ENCODE data around the gene GCG. TPM values are rescaled to one million over a fixed set of nuclear protein-coding genes. Genes with fewer than 3 reads are reported as not detected.

The GCG gene
- total and polyA plus RNA-seq, 7 donors, result 9.0 to 26.6 (median 10.6) TPM; not detected in 4

DNA sequence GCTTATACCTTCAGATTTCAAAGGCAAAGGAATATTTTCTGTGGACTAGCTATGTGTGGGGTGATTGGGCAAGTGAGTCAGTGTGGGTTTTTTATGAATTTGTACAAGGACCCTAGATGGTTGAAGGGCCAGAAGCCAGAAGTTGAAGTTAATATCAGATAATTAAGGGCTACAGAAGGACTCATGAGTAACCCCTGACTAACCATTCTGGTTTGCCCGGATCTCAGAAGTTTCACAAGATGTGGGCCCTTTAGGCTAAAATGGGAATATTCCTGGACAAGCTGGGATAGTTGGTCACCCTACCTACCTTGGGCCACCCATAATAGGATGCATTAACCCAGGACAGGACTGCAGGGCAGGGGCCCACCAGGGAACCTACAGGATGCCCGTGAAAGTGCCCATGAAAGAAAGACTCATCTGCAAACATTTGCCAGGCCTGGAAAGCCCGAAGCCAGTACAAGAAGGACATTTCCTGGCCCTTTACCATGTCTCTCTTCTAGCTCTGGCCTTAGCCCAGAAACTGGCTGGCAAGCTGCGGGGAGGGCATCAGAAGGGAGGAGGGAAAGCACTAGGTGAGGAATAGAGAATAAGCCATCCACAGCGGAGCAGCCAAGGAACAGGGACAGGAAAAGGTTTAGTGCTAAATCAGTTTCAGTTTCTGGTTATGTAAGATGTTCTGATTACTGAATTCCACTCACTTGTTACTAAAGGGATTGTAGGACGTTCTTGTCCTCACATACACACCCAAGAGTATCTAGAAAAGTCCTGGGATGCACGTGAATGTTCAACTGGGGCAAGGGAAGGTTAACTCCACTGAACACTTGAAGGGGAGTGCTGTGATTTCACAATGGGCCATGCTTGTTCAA lies 33.6 kb downstream of the GCG start:
- H3K4me3 ChIP-seq, result no peak overlapping the region
- WGBS, 2 donors, result 55 to 77% methylated on average over 7 of the region's 7 CpGs
- no peaks in the 10 kb centered on the region for H3K36me3 ChIP-seq
- peaks cover 0 to 12% (median 3%) of the 10 kb centered on the region in 4 donors for H3K4me1 ChIP-seq
- peak; percentile 69 for DNase-seq
- H3K27me3 ChIP-seq, result no peaks in the 10 kb centered on the region
- intact Hi-C loops (cut with DNase I), result no loop called here
- H3K27ac ChIP-seq, result peak overlapping the region in 2 of 4 donors; percentile 33 to 49
- no peaks in the 10 kb centered on the region for H3K9me3 ChIP-seq
- TF ChIP-seq POLR2AphosphoS5 (IDR thresholded peaks at IDR 0.05), result no peak
- TF ChIP-seq POLR2A (IDR thresholded peaks at IDR 0.05), result no peak
- TF ChIP-seq, protein P1, sequence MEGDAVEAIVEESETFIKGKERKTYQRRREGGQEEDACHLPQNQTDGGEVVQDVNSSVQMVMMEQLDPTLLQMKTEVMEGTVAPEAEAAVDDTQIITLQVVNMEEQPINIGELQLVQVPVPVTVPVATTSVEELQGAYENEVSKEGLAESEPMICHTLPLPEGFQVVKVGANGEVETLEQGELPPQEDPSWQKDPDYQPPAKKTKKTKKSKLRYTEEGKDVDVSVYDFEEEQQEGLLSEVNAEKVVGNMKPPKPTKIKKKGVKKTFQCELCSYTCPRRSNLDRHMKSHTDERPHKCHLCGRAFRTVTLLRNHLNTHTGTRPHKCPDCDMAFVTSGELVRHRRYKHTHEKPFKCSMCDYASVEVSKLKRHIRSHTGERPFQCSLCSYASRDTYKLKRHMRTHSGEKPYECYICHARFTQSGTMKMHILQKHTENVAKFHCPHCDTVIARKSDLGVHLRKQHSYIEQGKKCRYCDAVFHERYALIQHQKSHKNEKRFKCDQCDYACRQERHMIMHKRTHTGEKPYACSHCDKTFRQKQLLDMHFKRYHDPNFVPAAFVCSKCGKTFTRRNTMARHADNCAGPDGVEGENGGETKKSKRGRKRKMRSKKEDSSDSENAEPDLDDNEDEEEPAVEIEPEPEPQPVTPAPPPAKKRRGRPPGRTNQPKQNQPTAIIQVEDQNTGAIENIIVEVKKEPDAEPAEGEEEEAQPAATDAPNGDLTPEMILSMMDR (IDR thresholded peaks at IDR 0.05), result no peak
- TF ChIP-seq EP300 (IDR thresholded peaks at IDR 0.05), result no peak

DNA sequence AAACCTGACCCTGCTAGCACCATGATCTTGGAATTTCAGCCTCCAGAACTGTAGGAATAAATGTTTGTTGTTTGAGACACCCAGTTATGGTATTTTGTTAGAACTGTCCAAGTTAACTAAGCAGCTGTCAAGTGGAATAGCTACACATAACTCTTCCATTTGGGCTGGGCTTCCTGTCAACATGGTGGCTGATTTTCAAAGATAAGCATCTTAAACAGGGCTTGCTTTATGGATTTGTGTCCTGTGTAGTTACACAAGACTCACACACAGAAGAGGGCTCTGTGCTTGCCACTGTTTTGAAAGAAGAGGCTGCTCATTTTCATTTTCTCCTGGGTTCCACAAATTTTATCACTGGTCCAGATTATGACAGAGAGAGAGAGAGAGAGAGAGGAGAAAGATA lies 35.7 kb downstream of the GCG start:
- Histone ChIP-seq H3K9me3 (no peaks in the 10 kb centered on the region), H3K36me3 (no peaks in the 10 kb centered on the region), H3K27me3 (no peaks in the 10 kb centered on the region), H3K4me1 (peaks cover 0 to 12% (median 3%) of the 10 kb centered on the region in 4 donors), H3K4me3 (no peak overlapping the region), H3K27ac (no peak overlapping the region)
- TF ChIP-seq, protein P1 (IDR thresholded peaks at IDR 0.05), result no peak
- TF ChIP-seq POLR2AphosphoS5 (IDR thresholded peaks at IDR 0.05) (no peak), POLR2A (IDR thresholded peaks at IDR 0.05) (no peak), EP300 (IDR thresholded peaks at IDR 0.05) (no peak)
- DNase-seq, result no peak
- intact Hi-C loops (cut with DNase I), result no loop called here

DNA sequence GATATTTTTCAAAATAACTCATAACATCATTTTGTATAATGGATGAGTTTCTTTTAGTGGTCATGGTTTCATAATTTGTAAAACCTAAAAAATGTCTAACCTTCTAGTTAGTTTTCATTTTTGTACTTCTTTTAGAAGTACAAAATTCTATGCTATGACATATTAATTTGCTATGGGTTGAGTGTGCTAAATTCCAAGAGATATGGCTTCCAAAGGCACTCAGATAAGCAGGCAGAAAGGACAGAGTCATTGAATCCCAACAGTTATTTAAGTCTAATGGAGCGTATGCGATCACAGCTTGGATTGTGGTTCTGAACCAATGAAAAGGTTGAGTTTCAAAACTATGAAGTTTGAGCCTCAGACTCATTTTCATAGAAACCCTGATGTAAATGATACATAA lies 37.0 kb downstream of the GCG start:
- no peak for DNase-seq
- intact Hi-C loops (cut with DNase I), result no loop called here
- no peak for TF ChIP-seq POLR2A (IDR thresholded peaks at IDR 0.05)
- TF ChIP-seq POLR2AphosphoS5 (IDR thresholded peaks at IDR 0.05), result no peak
- no peak for TF ChIP-seq EP300 (IDR thresholded peaks at IDR 0.05)
- 99% methylated on average over 2 of the region's 2 CpGs for WGBS, 2 donors
- H3K36me3 ChIP-seq, result no peaks in the 10 kb centered on the region
- no peak overlapping the region for H3K4me3 ChIP-seq
- H3K9me3 ChIP-seq, result no peaks in the 10 kb centered on the region
- H3K27me3 ChIP-seq, result no peaks in the 10 kb centered on the region
- H3K4me1 ChIP-seq, result peaks cover 0 to 12% (median 3%) of the 10 kb centered on the region in 4 donors
- no peak overlapping the region for H3K27ac ChIP-seq

DNA sequence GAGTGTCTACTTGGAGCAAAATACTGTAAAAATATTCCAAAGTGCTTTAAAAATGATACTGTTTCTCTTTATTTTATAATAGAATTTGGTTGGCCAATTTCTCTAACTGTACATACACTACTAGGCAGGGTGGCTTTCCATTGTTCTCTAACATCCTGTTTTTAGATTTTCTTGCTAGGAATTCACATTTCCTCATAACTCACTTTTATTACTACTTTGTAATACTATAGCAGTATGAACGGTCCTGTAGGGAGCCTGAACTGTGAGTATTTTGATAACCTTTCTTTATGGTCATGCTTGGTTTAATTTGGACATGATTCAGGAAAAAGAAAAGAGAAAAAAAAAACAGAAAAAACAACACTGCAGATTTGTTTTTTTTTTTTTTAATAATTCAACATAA lies 37.8 kb downstream of the GCG start:
- no peaks in the 10 kb centered on the region for H3K9me3 ChIP-seq
- TF ChIP-seq POLR2A (IDR thresholded peaks at IDR 0.05), result no peak
- TF ChIP-seq, protein P1 (IDR thresholded peaks at IDR 0.05), result no peak
- no peak for TF ChIP-seq EP300 (IDR thresholded peaks at IDR 0.05)
- TF ChIP-seq POLR2AphosphoS5 (IDR thresholded peaks at IDR 0.05), result no peak
- 7 to 29% methylated on average over 1 of the region's 1 CpG for WGBS, 2 donors
- H3K27ac ChIP-seq, result no peak overlapping the region
- no peaks in the 10 kb centered on the region for H3K36me3 ChIP-seq
- DNase-seq, result no peak
- H3K27me3 ChIP-seq, result no peaks in the 10 kb centered on the region
- intact Hi-C loops (cut with DNase I), result no loop called here
- peaks cover 0 to 12% (median 3%) of the 10 kb centered on the region in 4 donors for H3K4me1 ChIP-seq
- no peak overlapping the region for H3K4me3 ChIP-seq

DNA sequence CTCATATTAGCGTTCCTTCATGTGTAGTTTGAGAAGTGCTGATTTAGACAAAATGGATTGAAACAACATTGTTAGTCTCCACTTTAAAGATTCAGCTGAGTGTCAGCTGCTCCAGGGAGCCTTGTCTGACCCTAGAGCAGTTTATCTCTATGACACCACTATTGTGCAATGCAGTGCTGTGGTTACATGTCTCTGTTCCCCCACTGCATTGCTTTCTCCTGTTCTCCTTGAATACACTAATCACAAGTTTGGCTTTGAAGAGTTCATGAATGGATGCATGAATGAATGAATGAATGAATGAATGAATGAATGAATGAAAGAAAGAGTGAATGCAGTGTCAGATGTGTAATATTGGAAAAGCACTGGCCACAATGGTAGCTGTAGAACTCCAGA lies 38.3 kb downstream of the GCG start:
- intact Hi-C loops (cut with DNase I), result no loop called here
- no peak overlapping the region for H3K4me3 ChIP-seq
- no peak overlapping the region for H3K27ac ChIP-seq
- DNase-seq, result no peak
- no peaks in the 10 kb centered on the region for H3K9me3 ChIP-seq
- peaks cover 0 to 10% (median 3%) of the 10 kb centered on the region in 4 donors for H3K4me1 ChIP-seq
- H3K36me3 ChIP-seq, result no peaks in the 10 kb centered on the region
- peak in 1 of 4 donors; percentile 22 for TF ChIP-seq POLR2AphosphoS5 (IDR thresholded peaks at IDR 0.05)
- no peak for TF ChIP-seq POLR2A (IDR thresholded peaks at IDR 0.05)
- 79 to 94% methylated on average over 1 of the region's 1 CpG for WGBS, 2 donors
- no peaks in the 10 kb centered on the region for H3K27me3 ChIP-seq

Data from sigmoid colon (tissue), 7 donors.